ENCODE measurements around the gene TMEM86B. TPM values are rescaled to one million over a fixed set of nuclear protein-coding genes. Genes with fewer than 3 reads are reported as not detected.
A peak's percentile ranks its signal among the peaks of the same experiment; 100 is the strongest.

TMEM86B gene
- total RNA-seq, 1 donor from 2014 or later: 1.4 TPM

GRCh38 chr19:55275851-55276719 lies 47.5 kb upstream of the TMEM86B start:
- peaks cover 11% of the 10 kb centered on the region for H3K79me2 ChIP-seq (ENCODE audit: low read depth)
- peaks cover 2% of the 10 kb centered on the region for H3K9me3 Mint-ChIP-seq
- H3K36me3 ChIP-seq: no peaks in the 10 kb centered on the region
- peaks cover 4% of the 10 kb centered on the region for H3K4me1 ChIP-seq
- H3K27ac Mint-ChIP-seq: no peak overlapping the region
- H3K4me2 ChIP-seq: no peak overlapping the region
- peaks cover 21% of the 10 kb centered on the region for H3K36me3 Mint-ChIP-seq
- H3K4me3 Mint-ChIP-seq: peak overlapping the region; percentile 41
- peaks cover 3% of the 10 kb centered on the region for H4K20me1 ChIP-seq (ENCODE audit: low read depth)
- DNase-seq (ENCODE audit: low spot score): no peak
- TF ChIP-seq EZH2 (IDR thresholded peaks at IDR 0.05) (no peak), CTCF (IDR thresholded peaks at IDR 0.05) (no peak), EZH2phosphoT487 (IDR thresholded peaks at IDR 0.05) (no peak)
- peaks cover 4% of the 10 kb centered on the region for H3K27me3 Mint-ChIP-seq (ENCODE audit: insufficient read depth, low read depth)
- no peak overlapping the region for H3K4me3 ChIP-seq
- no peaks in the 10 kb centered on the region for H3K27me3 ChIP-seq
- peaks cover 20% of the 10 kb centered on the region for H3F3A ChIP-seq (ENCODE audit: low read depth)
- no peak overlapping the region for H3K9ac ChIP-seq
- H2AFZ ChIP-seq (replicated peaks): no peak overlapping the region
- no peaks in the 10 kb centered on the region for H3K9me3 ChIP-seq (ENCODE audit: low read depth)
- H3K4me1 Mint-ChIP-seq: peaks cover 25% of the 10 kb centered on the region
- H3K27ac ChIP-seq: no peak overlapping the region

- Mint-ChIP-seq H3K27me3 (ENCODE audit: insufficient read depth, low read depth) (peaks cover 4% of the 10 kb centered on the region), H3K9me3 (peaks cover 2% of the 10 kb centered on the region), H3K36me3 (peaks cover 34% of the 10 kb centered on the region), H3K4me3 (no peak overlapping the region), H3K27ac (no peak overlapping the region), H3K4me1 (peaks cover 11% of the 10 kb centered on the region)
- no peak overlapping the region for H3K27ac ChIP-seq
- TF ChIP-seq EZH2phosphoT487 (IDR thresholded peaks at IDR 0.05) (no peak), EZH2 (IDR thresholded peaks at IDR 0.05) (no peak)
- H3K79me2 ChIP-seq (ENCODE audit: low read depth): peaks cover 9% of the 10 kb centered on the region
- H3K4me1 ChIP-seq: peaks cover 4% of the 10 kb centered on the region
- no peak for DNase-seq (ENCODE audit: low spot score)
- no peaks in the 10 kb centered on the region for H3K9me3 ChIP-seq (ENCODE audit: low read depth)
- no peak overlapping the region for H3K9ac ChIP-seq
- no peaks in the 10 kb centered on the region for H3K36me3 ChIP-seq
- H2AFZ ChIP-seq (replicated peaks): no peak overlapping the region
- H3K4me3 ChIP-seq: no peak overlapping the region
- H3F3A ChIP-seq (ENCODE audit: low read depth): peaks cover 4% of the 10 kb centered on the region
- H3K4me2 ChIP-seq: no peak overlapping the region
- H3K27me3 ChIP-seq: no peaks in the 10 kb centered on the region
- peaks cover 2% of the 10 kb centered on the region for H4K20me1 ChIP-seq (ENCODE audit: low read depth)
Measured at GRCh38 chr19:55273978-55274707, 45.6 kb upstream of the TMEM86B start.

GRCh38 chr19:55272142-55272541 lies 43.6 kb upstream of the TMEM86B start:
- H3K27ac Mint-ChIP-seq: no peak overlapping the region
- Histone ChIP-seq H3K27me3 (no peaks in the 10 kb centered on the region), H3K4me1 (no peaks in the 10 kb centered on the region), H3K79me2 (ENCODE audit: low read depth) (no peaks in the 10 kb centered on the region), H3K4me3 (no peak overlapping the region), H3K4me2 (no peak overlapping the region), H3K9ac (no peak overlapping the region), H3K9me3 (ENCODE audit: low read depth) (no peaks in the 10 kb centered on the region), H3K27ac (no peak overlapping the region), H3F3A (ENCODE audit: low read depth) (no peaks in the 10 kb centered on the region), H3K36me3 (no peaks in the 10 kb centered on the region), H2AFZ (replicated peaks) (no peak overlapping the region), H4K20me1 (ENCODE audit: low read depth) (no peaks in the 10 kb centered on the region)
- peaks cover 5% of the 10 kb centered on the region for H3K9me3 Mint-ChIP-seq
- TF ChIP-seq EZH2 (IDR thresholded peaks at IDR 0.05) (no peak), CTCF (IDR thresholded peaks at IDR 0.05) (no peak), EZH2phosphoT487 (IDR thresholded peaks at IDR 0.05) (no peak)
- H3K4me1 Mint-ChIP-seq: peaks cover 4% of the 10 kb centered on the region
- H3K36me3 Mint-ChIP-seq: peaks cover 34% of the 10 kb centered on the region
- no peak overlapping the region for H3K4me3 Mint-ChIP-seq
- DNase-seq (ENCODE audit: low spot score): no peak
- H3K27me3 Mint-ChIP-seq (ENCODE audit: insufficient read depth, low read depth): no peaks in the 10 kb centered on the region
